Endothelial cell of umbilical vein (primary cell): Measurements from ENCODE around the gene ARNT2. TPM values are rescaled to one million over a fixed set of nuclear protein-coding genes. Genes with fewer than 3 reads are reported as not detected.

Experiments used
- BruUV-seq: library from RNA; stranded (reverse); fragments of 400-500 nt; replicated peaks from 2 replicates; lab custom pipeline; 2021; lab: Mats Ljungman, UMichigan
- CTCF ChIA-PET: fragments of 300-600, 350-600 bp; sonication (Branson Sonifier 250); formaldehyde crosslinking; loops from one replicate; lab custom pipeline; 2021; ENCODE audit warnings: antibody characterized with exemption, inconsistent platforms; lab: Charles Lee
- POLR2A ChIA-PET: fragments of 300-600, 350-600 bp; sonication (Branson Sonifier 250); formaldehyde crosslinking; loops from one replicate; lab custom pipeline; 2021; ENCODE audit warnings: antibody characterized with exemption, inconsistent platforms; lab: Charles Lee
- DNase-seq: peaks from one replicate; pipeline ENCODE4 v3.0.0-alpha.2; 2011; ENCODE audit warnings: low read depth, low spot score
- FAIRE-seq: peaks from 2 replicates; lab custom pipeline; 2011; peaks lifted over from hg19 to GRCh38; lab: Jason Lieb, UNC
- H2AFZ ChIP-seq: 2 replicates; pipeline ENCODE4 v1.6.0; 2012; ENCODE audit warnings: low read depth, low read length, control low read depth, inconsistent platforms
- H3K27ac ChIP-seq: 2 replicates; pipeline ENCODE4 v1.5.1; 2011; ENCODE audit warnings: low read depth, mild to moderate bottlenecking, control low read depth, low read length, moderate library complexity; ENCODE audit not compliant: insufficient read depth
- H3K27me3 ChIP-seq, 2 experiments: 2 replicates each; pipeline versions ENCODE4 v1.6.0 to v1.6.1; 2011; ENCODE audit warnings: low read length in 2 of 2, mixed read lengths in 1 of 2; ENCODE audit not compliant: control insufficient read depth in 2 of 2, insufficient read depth in 2 of 2
- H3K36me3 ChIP-seq, 2 experiments: 2 replicates in 1 of 2; 3 replicates in 1 of 2; pipeline ENCODE4 v1.5.1; 2011; ENCODE audit warnings: low read length in 2 of 2, mild to moderate bottlenecking in 1 of 2, moderate library complexity in 1 of 2; ENCODE audit not compliant: control insufficient read depth in 2 of 2, insufficient read depth in 2 of 2; ENCODE audit errors: extremely low read depth in 1 of 2
- H3K4me1 ChIP-seq: 3 replicates; pipeline ENCODE4 v1.5.1; 2011; ENCODE audit warnings: mild to moderate bottlenecking, low read length; ENCODE audit not compliant: control insufficient read depth, insufficient read depth; ENCODE audit errors: extremely low read depth
- H3K4me2 ChIP-seq: 2 replicates; pipeline ENCODE4 v1.6.1; 2011; ENCODE audit warnings: low read length, control low read depth, mixed read lengths; ENCODE audit not compliant: insufficient read depth
- H3K4me3 ChIP-seq, 3 experiments: fragments of 200-600 bp in 1 of 3; sonication (generic), shearing (Covaris generic) in 1 of 3; replicated peaks in 1 of 3; 2 replicates each; pipeline ENCODE4 v1.5.1; 2011 to 2016; ENCODE audit warnings: control low read depth in 3 of 3, low read length in 3 of 3, mild to moderate bottlenecking in 2 of 3, inconsistent platforms in 1 of 3, low read depth in 1 of 3, moderate library complexity in 1 of 3; ENCODE audit not compliant: insufficient read depth in 1 of 3
- H3K79me2 ChIP-seq: 2 replicates; pipeline ENCODE4 v1.6.0; 2012; ENCODE audit warnings: low read length, inconsistent platforms; ENCODE audit not compliant: control insufficient read depth, insufficient read depth
- H3K9ac ChIP-seq: replicated peaks from 2 replicates; pipeline ENCODE3; 2011; ENCODE audit warnings: low read length, control low read depth; ENCODE audit not compliant: insufficient read depth; ENCODE audit errors: extremely low read depth
- H3K9me1 ChIP-seq: replicated peaks from 3 replicates; pipeline ENCODE4 v1.6.0; 2011; ENCODE audit warnings: mild to moderate bottlenecking, low read length; ENCODE audit not compliant: control insufficient read depth, insufficient read depth; ENCODE audit errors: extremely low read depth
- H3K9me3 ChIP-seq: replicated peaks from 2 replicates; pipeline ENCODE4 v1.5.1; 2012; ENCODE audit warnings: low read length, inconsistent platforms; ENCODE audit not compliant: control insufficient read depth, insufficient read depth
- H4K20me1 ChIP-seq: replicated peaks from 2 replicates; pipeline ENCODE3; 2011; ENCODE audit warnings: mild to moderate bottlenecking, low read length; ENCODE audit not compliant: control insufficient read depth, insufficient read depth; ENCODE audit errors: extremely low read depth
- CTCF ChIP-seq, 2 donors: IDR thresholded peaks; 1 replicate in 1 of 2; 2 replicates in 1 of 2; pipeline ENCODE4 v1.5.1; 2011; ENCODE audit warnings: low read length in 2 of 2, mild to moderate bottlenecking in 2 of 2, moderate library complexity in 2 of 2, control low read depth in 1 of 2, inconsistent platforms in 1 of 2, low read depth in 1 of 2; ENCODE audit not compliant: insufficient read depth in 1 of 2; ENCODE audit errors: extremely low read depth in 1 of 2
- EZH2 ChIP-seq: IDR thresholded peaks from 2 replicates; pipeline ENCODE4 v1.6.1; 2012; ENCODE audit warnings: borderline replicate concordance, low read depth, mild to moderate bottlenecking, moderate library complexity, low read length, inconsistent platforms; ENCODE audit not compliant: severe bottlenecking
- FOS ChIP-seq: IDR thresholded peaks from 2 replicates; pipeline ENCODE4 v1.6.1; 2011; ENCODE audit warnings: mild to moderate bottlenecking, low read length, moderate library complexity, borderline replicate concordance; ENCODE audit not compliant: insufficient read depth
- GATA2 ChIP-seq: IDR thresholded peaks from 2 replicates; pipeline ENCODE4 v1.7.0; 2011; ENCODE audit warnings: low read depth, mild to moderate bottlenecking, moderate library complexity, mixed read lengths, low read length; ENCODE audit not compliant: insufficient read length, insufficient read depth
- JUN ChIP-seq: IDR thresholded peaks from 2 replicates; pipeline ENCODE4 v1.6.1; 2011; ENCODE audit warnings: borderline replicate concordance, low read depth; ENCODE audit not compliant: insufficient read length, insufficient read depth
- MAX ChIP-seq: IDR thresholded peaks from 2 replicates; pipeline ENCODE4 v1.6.1; 2011; ENCODE audit not compliant: insufficient read depth, insufficient read length
- MYC ChIP-seq: IDR thresholded peaks from one replicate; pipeline ENCODE4 v1.6.1; 2011; ENCODE audit warnings: mild to moderate bottlenecking, low read depth, low read length
- POLR2A ChIP-seq: IDR thresholded peaks from 2 replicates; pipeline ENCODE4 v1.6.1; 2012; ENCODE audit warnings: low read depth, mild to moderate bottlenecking, control low read depth, low read length
- POLR2AphosphoS5 ChIP-seq: IDR thresholded peaks from 2 replicates; pipeline ENCODE4 v1.6.1; 2012; ENCODE audit warnings: low read depth, mild to moderate bottlenecking, control low read depth, low read length, moderate library complexity; ENCODE audit not compliant: insufficient read depth
- dilution Hi-C: fragments of 300-500 bp; cut with MboI; formaldehyde crosslinking; loops from one replicate; pipeline ENCODE4 v1.15.0; 2019; ENCODE audit warnings: low sequenced_read_pairs; ENCODE audit not compliant: extremely low pct_ligation_motif_present
- intact Hi-C: fragments of 100-400 bp; cut with micrococcal nuclease; formaldehyde crosslinking; loops from one replicate; pipeline ENCODE4 v1.10.0; 2022
- polyA plus RNA-seq, 4 experiments: library from polyadenylated mRNA; depleted of rRNA in 3 of 4; stranded (reverse) in 3 of 4; unstranded in 1 of 4; fragments of >200 nt; gene quantifications; 2 replicates each; pipeline versions ENCODE4 v1.2.1 to v1.2.3, GENCODE V29; 2011 to 2012; ENCODE audit warnings: missing spikeins in 1 of 4
- total RNA-seq: library from RNA; stranded (reverse); gene quantifications from 2 replicates; pipeline ENCODE4 v1.2.3, GENCODE V29; 2021

ARNT2 gene
- total and polyA plus RNA-seq, 2 donors (not counting 3 experiments of a cell fraction or from before 2014, with no cell fraction given) = 0.03 to 0.20 TPM

GRCh38 chr15:80580106-80580505, 175.9 kb downstream of the ARNT2 start:
- DNase-seq (no peak), FAIRE-seq (peak; percentile 64)
- H3K27me3 ChIP-seq = no peaks in the 10 kb centered on the region
- no peak overlapping the region for H3K27ac ChIP-seq
- CTCF ChIA-PET = interaction anchor here (1.2 to 7.2 kb wide), 7 partner anchors 9 to 686 kb away, joined by 3 to 49 read pairs (median 5); partner anchors contain the start of gene CEMIP
- BruUV-seq = no TSS peak
- H3K4me3 ChIP-seq = no peak overlapping the region
- no peak overlapping the region for H3K9ac ChIP-seq
- H3K9me3 ChIP-seq = no peaks in the 10 kb centered on the region
- no peaks in the 10 kb centered on the region for H3K79me2 ChIP-seq
- no peaks in the 10 kb centered on the region for H3K4me1 ChIP-seq
- no peak overlapping the region for H2AFZ ChIP-seq
- H3K4me2 ChIP-seq = no peak overlapping the region
- intact Hi-C loops (no loop called here), dilution Hi-C loops (no loop called here)
- H3K9me1 ChIP-seq = no peaks in the 10 kb centered on the region
- TF ChIP-seq JUN = peak; percentile 1
- no peak for TF ChIP-seq MAX
- H3K36me3 ChIP-seq = no peaks in the 10 kb centered on the region
- H4K20me1 ChIP-seq = no peaks in the 10 kb centered on the region
- POLR2A ChIA-PET = no interaction called here

GRCh38 chr15:80580536-80581260, 176.5 kb downstream of the ARNT2 start:
- dilution Hi-C loops = no loop called here

More at GRCh38 chr15:80580536-80581260, 176.5 kb downstream of the ARNT2 start:
- DNase-seq = no peak
- BruUV-seq = no TSS peak
- intact Hi-C loops = no loop called here
- no peak overlapping the region for H2AFZ ChIP-seq
- H3K27ac ChIP-seq = no peak overlapping the region
- no peaks in the 10 kb centered on the region for H3K36me3 ChIP-seq
- no peaks in the 10 kb centered on the region for H3K27me3 ChIP-seq
- CTCF ChIA-PET = interaction anchor here (1.2 to 7.2 kb wide), 6 partner anchors 8 to 685 kb away, joined by 4 to 49 read pairs (median 8); partner anchors contain the start of gene CEMIP
- H3K4me2 ChIP-seq = no peak overlapping the region
- H3K4me1 ChIP-seq = no peaks in the 10 kb centered on the region
- no peak for FAIRE-seq
- H3K9me1 ChIP-seq = no peaks in the 10 kb centered on the region
- no peaks in the 10 kb centered on the region for H3K9me3 ChIP-seq
- H3K79me2 ChIP-seq = no peaks in the 10 kb centered on the region
- no peak overlapping the region for H3K4me3 ChIP-seq
- no peak for TF ChIP-seq POLR2A
- no peak for TF ChIP-seq CTCF (IDR thresholded peaks at IDR 0.05; ENCODE audit: extremely low read depth in 1 of 2, insufficient read depth in 1 of 2, low read depth in 1 of 2, low read length in 2 of 2)
- no peak for TF ChIP-seq MYC
- TF ChIP-seq FOS = no peak
- no peak for TF ChIP-seq POLR2AphosphoS5
- no peak for TF ChIP-seq JUN
- TF ChIP-seq GATA2 = no peak
- TF ChIP-seq EZH2 = no peak
- TF ChIP-seq MAX = no peak
- no peaks in the 10 kb centered on the region for H4K20me1 ChIP-seq
- POLR2A ChIA-PET = no interaction called here
- H3K9ac ChIP-seq = no peak overlapping the region
